OCI-LY7 (cell line): Measurements from ENCODE around the gene RAB8A. TPM values are rescaled to one million over a fixed set of nuclear protein-coding genes. Genes with fewer than 3 reads are reported as not detected.

ENCODE experiments used
- BruUV-seq: library from RNA; stranded (reverse); fragments of 400-500 nt; replicated peaks from 2 replicates; lab custom pipeline; 2021; lab: Mats Ljungman, UMichigan
- CTCF ChIA-PET: fragments of 300-600 bp; sonication (Branson Sonifier 250); formaldehyde crosslinking; loops from one replicate; lab custom pipeline; 2022; ENCODE audit warnings: antibody characterized with exemption; ENCODE audit not compliant: unreplicated experiment; lab: Charles Lee
- POLR2A ChIA-PET: fragments of 300-600 bp; sonication (Branson Sonifier 250); formaldehyde crosslinking; loops from one replicate; lab custom pipeline; 2022; ENCODE audit warnings: antibody characterized with exemption; lab: Charles Lee
- DNase-seq: peaks from one replicate; pipeline ENCODE4 v3.0.0-alpha.2; 2015; ENCODE audit warnings: low spot score
- H2AFZ ChIP-seq: fragments of 200-600 bp; sonication (generic), shearing (Covaris generic); 2 replicates; pipeline ENCODE4 v1.6.1; 2014; ENCODE audit warnings: mild to moderate bottlenecking, antibody characterized with exemption, low read length, moderate library complexity
- H3K27ac ChIP-seq: fragments of 200-600 bp; sonication (generic); 2 replicates; pipeline ENCODE4 v1.5.1; 2014; ENCODE audit warnings: mixed run types, low read depth, mild to moderate bottlenecking, moderate library complexity, low read length, inconsistent platforms; ENCODE audit not compliant: poor library complexity, severe bottlenecking
- H3K36me3 ChIP-seq: fragments of 200-600 bp; sonication (generic); 2 replicates; pipeline ENCODE4 v1.6.1; 2014; ENCODE audit warnings: mild to moderate bottlenecking, antibody characterized with exemption, low read length, moderate library complexity, mixed read lengths; ENCODE audit not compliant: insufficient read depth
- H3K4me1 ChIP-seq: fragments of 200-600 bp; sonication (generic); 2 replicates; pipeline ENCODE4 v1.5.1; 2014; ENCODE audit warnings: mild to moderate bottlenecking, low read length; ENCODE audit not compliant: insufficient read depth, poor library complexity, severe bottlenecking
- H3K4me2 ChIP-seq: fragments of 200-600 bp; sonication (generic); 2 replicates; pipeline ENCODE4 v1.6.1; 2014; ENCODE audit warnings: mild to moderate bottlenecking, low read length
- H3K4me3 ChIP-seq: fragments of 200-600 bp; sonication (generic); 2 replicates; pipeline ENCODE4 v1.5.1; 2014; ENCODE audit warnings: mild to moderate bottlenecking, low read depth, low read length; ENCODE audit not compliant: poor library complexity, severe bottlenecking
- H3K79me2 ChIP-seq: fragments of 200-600 bp; sonication (generic); 2 replicates; pipeline ENCODE4 v1.6.1; 2016; ENCODE audit warnings: low read depth, mild to moderate bottlenecking, low read length, moderate library complexity, mixed read lengths; ENCODE audit not compliant: insufficient read depth
- H3K9me2 ChIP-seq: fragments of 200-600 bp; sonication (generic); 2 replicates; pipeline ENCODE4 v1.6.1; 2016; ENCODE audit warnings: mild to moderate bottlenecking, low read length, mixed read lengths; ENCODE audit not compliant: insufficient read depth
- H3K9me3 ChIP-seq: fragments of 200-600 bp; sonication (generic); 2 replicates; pipeline ENCODE4 v1.6.1; 2014; ENCODE audit warnings: mild to moderate bottlenecking, mixed run types, low read length, mixed read lengths
- H4K20me1 ChIP-seq: fragments of 200-600 bp; sonication (generic); 2 replicates; pipeline ENCODE4 v1.6.1; 2014; ENCODE audit warnings: mild to moderate bottlenecking, antibody characterized with exemption, low read length, moderate library complexity, mixed read lengths; ENCODE audit not compliant: insufficient read depth
- CTCF ChIP-seq: fragments of 200-600 bp; sonication (generic); conservative IDR thresholded peaks from 2 replicates; pipeline ENCODE4 v1.5.1; 2014; ENCODE audit warnings: mild to moderate bottlenecking, antibody characterized with exemption, low read length, moderate library complexity, mixed read lengths
- EZH2phosphoT487 ChIP-seq: fragments of 200-600 bp; sonication (generic); IDR thresholded peaks from 2 replicates; pipeline ENCODE4 v1.6.1; 2018; ENCODE audit warnings: low read depth, borderline replicate concordance, mild to moderate bottlenecking, mixed run types, antibody characterized with exemption, low read length, moderate library complexity, mixed read lengths
- intact Hi-C: fragments of 100-400 bp; cut with micrococcal nuclease; formaldehyde crosslinking; loops from one replicate; pipeline ENCODE4 v1.10.0; 2022; ENCODE audit not compliant: unreplicated experiment
- total RNA-seq, 2 experiments: library from RNA; depleted of rRNA in 1 of 2; stranded (reverse); fragments of >200 nt in 1 of 2; shearing (Covaris generic) in 1 of 2; gene quantifications; 2 replicates each; pipeline ENCODE4 v1.2.3, GENCODE V29; 2014 to 2022

The RAB8A gene
- total RNA-seq, 2 experiments from 2014 or later, result 64.9 to 124 TPM

DNA sequence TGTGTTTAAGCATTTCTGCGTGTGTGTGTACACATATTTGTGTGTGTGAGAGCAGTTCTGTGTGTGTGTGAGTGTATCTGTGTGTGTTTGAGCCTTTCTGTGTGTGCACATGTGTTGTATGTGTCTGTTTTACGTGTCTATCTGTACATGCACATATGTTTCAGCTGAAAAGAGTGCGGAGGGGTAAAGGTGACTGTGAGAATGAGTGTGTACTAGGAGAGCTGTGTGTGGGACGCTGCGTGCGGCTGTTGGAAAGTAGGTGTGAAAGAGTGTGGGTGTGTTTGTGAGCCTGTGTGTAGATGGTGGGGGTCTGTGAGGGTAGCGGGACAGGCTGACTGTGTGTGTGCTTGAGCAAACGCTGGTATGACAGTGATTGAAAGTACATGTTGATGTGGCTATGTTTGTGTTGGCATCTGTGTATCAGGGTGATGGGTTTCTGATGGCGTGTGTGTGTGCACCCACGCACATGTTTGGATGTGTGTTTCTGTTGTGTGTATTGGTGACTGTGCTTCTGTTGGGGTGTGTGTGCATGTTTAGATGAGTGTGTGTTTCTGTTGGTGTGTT, 42.9 kb upstream of the RAB8A start:
- no TSS peak for BruUV-seq
- Histone ChIP-seq H2AFZ (no peak overlapping the region), H3K79me2 (no peaks in the 10 kb centered on the region), H3K9me2 (no peaks in the 10 kb centered on the region), H3K9me3 (no peaks in the 10 kb centered on the region), H3K27ac (no peak overlapping the region), H3K4me3 (no peak overlapping the region), H3K36me3 (no peaks in the 10 kb centered on the region), H3K4me2 (no peak overlapping the region), H4K20me1 (no peaks in the 10 kb centered on the region), H3K4me1 (peaks cover 29% of the 10 kb centered on the region)
- ChIA-PET CTCF (no interaction called here), POLR2A (interaction anchor here (0.6 kb wide), 1 partner anchor 81 kb away, joined by 4 read pairs; no protein-coding TSS in a partner anchor)
- intact Hi-C loops, result no loop called here
- DNase-seq, result no peak
- no peak for TF ChIP-seq EZH2phosphoT487
- TF ChIP-seq CTCF, result no peak

DNA sequence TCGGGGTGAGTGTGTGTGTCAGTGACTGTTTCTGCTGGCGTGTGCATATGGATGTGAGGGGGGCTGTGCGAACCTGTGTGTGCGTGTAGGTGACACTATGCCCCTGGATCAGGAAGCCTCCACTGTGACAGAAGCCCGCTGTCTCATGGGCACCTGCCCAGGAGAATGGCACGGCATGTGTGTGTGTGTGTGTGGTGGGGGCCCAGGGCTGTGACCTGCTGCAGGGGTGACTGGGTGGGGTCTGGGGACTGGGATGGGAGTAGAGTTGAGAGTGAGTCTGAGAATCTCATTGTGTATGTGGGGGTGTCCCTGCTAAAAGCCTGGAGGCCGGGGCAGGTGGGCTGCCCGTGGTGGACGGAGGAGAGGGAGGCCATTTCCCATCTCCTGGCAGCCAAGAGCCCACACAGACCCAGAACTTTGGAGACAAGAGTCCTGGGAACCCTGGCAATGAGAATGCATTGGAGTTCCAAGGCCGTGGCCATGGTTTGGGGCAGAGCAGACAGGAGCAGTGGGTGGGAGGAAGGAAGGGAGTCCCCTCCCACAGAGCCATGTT, 41.8 kb upstream of the RAB8A start:
- BruUV-seq, result no TSS peak
- H3K4me3 ChIP-seq, result peak overlapping the region; percentile 37

More for the DNA sequence above, 41.8 kb upstream of the RAB8A start:
- intact Hi-C loops, result loop anchor here (10.0 kb wide), 1 partner anchor 375 kb away; no protein-coding TSS in a partner anchor
- Histone ChIP-seq H4K20me1 (no peaks in the 10 kb centered on the region), H3K4me2 (peak overlapping the region; percentile 69), H3K9me2 (no peaks in the 10 kb centered on the region), H3K27ac (peak overlapping the region; percentile 78), H3K4me1 (peaks cover 37% of the 10 kb centered on the region), H3K36me3 (no peaks in the 10 kb centered on the region), H3K79me2 (no peaks in the 10 kb centered on the region), H3K9me3 (no peaks in the 10 kb centered on the region), H2AFZ (peak overlapping the region; percentile 86)
- ChIA-PET CTCF (interaction anchor here (1.2 to 1.3 kb wide), 2 partner anchors 48 to 115 kb away, joined by 3 to 6 read pairs; partner anchors contain the start of gene FAM32A), POLR2A (interaction anchor here (1.1 to 1.2 kb wide), 2 partner anchors 41 to 115 kb away, joined by 4 to 5 read pairs; partner anchors contain the start of gene FAM32A)
- DNase-seq, result no peak
- TF ChIP-seq CTCF (no peak), EZH2phosphoT487 (no peak)
